Activated naive CD4-positive, alpha-beta T cell treated with anti-CD3 and anti-CD28 coated beads, Interleukin-2, amount 10 ng/mL, durations not matched to agents 7 days and 5 days (primary cell): ENCODE measurements around the gene HLA-DQB1.
A peak's percentile ranks its signal among the peaks of the same experiment; 100 is the strongest.
"Not testable (repeated sequence)": the region's sequence is repeated elsewhere in the genome, so short reads cannot be mapped to it uniquely, and the experiment has no call there.

Source experiments
- CTCF ChIA-PET: fragments of 350-600 bp; sonication (Branson Sonifier 250); formaldehyde crosslinking; loops from one replicate; lab custom pipeline; 2021; ENCODE audit warnings: antibody characterized with exemption; lab: Charles Lee
- DNase-seq: peaks from one replicate; pipeline ENCODE4 v3.0.0-alpha.2; 2020
- H3K27ac Mint-ChIP-seq: one replicate; pipeline ENCODE4 v1.8.0; 2021; ENCODE audit warnings: mild to moderate bottlenecking, moderate library complexity, mixed read lengths
- H3K27me3 Mint-ChIP-seq: one replicate; pipeline ENCODE4 v1.8.0; 2021; ENCODE audit warnings: mild to moderate bottlenecking, mixed read lengths
- H3K36me3 Mint-ChIP-seq: one replicate; pipeline ENCODE4 v1.8.0; 2021; ENCODE audit warnings: mixed read lengths
- H3K4me1 Mint-ChIP-seq: one replicate; pipeline ENCODE4 v1.8.0; 2021; ENCODE audit warnings: mixed read lengths
- H3K4me3 Mint-ChIP-seq: one replicate; pipeline ENCODE4 v1.8.0; 2021; ENCODE audit warnings: mild to moderate bottlenecking, moderate library complexity, mixed read lengths
- H3K9me3 Mint-ChIP-seq: one replicate; pipeline ENCODE4 v1.8.0; 2021; ENCODE audit warnings: mixed read lengths

HLA-DQB1 gene

DNA sequence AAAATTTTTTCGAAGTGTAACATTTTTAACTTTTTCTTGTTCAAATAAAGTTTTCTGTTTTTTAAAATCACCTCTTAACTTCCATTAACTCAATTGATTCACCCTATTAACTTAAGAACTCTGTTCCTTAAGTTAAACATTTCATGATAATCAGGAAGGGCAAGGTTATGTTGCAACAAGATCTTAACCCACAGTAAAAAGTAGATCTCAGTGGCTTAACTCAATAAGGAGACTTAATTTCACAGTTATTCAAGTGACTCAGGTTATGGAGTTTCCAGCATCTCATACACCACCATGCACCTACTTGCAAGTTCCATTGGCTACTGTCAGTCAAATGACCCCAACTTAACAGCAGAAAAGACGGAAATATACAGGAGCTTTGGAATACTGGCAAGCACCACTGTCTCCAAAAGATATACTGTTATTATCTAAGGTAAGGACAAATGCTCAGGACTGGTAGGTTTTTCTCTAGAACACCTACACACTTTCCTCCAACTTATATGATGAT lies 11.2 kb downstream of the HLA-DQB1 start:
- Mint-ChIP-seq H3K36me3 (peaks cover 26% of the 10 kb centered on the region), H3K4me1 (no peaks in the 10 kb centered on the region), H3K4me3 (no peak overlapping the region), H3K9me3 (peaks cover 11% of the 10 kb centered on the region), H3K27me3 (peaks cover 11% of the 10 kb centered on the region), H3K27ac (no peak overlapping the region)
- CTCF ChIA-PET: no interaction called here
- DNase-seq: no peak

- H3K4me3 Mint-ChIP-seq: no peak overlapping the region
- H3K27ac Mint-ChIP-seq: no peak overlapping the region
- H3K27me3 Mint-ChIP-seq: peaks cover 27% of the 10 kb centered on the region
- CTCF ChIA-PET: no interaction called here
- peaks cover 4% of the 10 kb centered on the region for H3K9me3 Mint-ChIP-seq
- DNase-seq: no peak
- no peaks in the 10 kb centered on the region for H3K36me3 Mint-ChIP-seq
- H3K4me1 Mint-ChIP-seq: peaks cover 21% of the 10 kb centered on the region
Observed at GRCh38 chr6:32645047-32645703, 21.3 kb downstream of the HLA-DQB1 start.

DNA sequence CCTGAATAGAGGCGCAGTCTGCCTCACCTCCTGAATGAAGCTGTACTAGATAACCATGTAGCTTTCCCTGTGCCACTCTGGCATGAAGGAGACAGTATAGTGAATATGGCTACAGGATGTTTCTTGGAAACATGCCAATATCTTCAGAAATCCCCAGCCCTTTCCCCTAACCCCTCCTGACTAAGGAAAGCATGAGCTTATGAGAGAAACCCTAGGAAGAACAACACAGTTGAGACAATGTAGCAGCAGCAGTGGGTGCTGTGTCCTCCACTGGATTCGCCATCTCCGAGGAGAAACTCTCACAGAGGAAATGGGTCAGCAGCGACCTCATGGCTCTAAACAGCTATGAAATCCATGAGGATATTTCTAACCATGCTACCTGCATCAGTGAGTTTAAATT lies 22.6 kb downstream of the HLA-DQB1 start:
- peaks cover 21% of the 10 kb centered on the region for H3K4me1 Mint-ChIP-seq
- CTCF ChIA-PET: no interaction called here
- H3K36me3 Mint-ChIP-seq: no peaks in the 10 kb centered on the region
- peaks cover 26% of the 10 kb centered on the region for H3K27me3 Mint-ChIP-seq
- H3K4me3 Mint-ChIP-seq: no peak overlapping the region
- no peak for DNase-seq
- H3K9me3 Mint-ChIP-seq: no peaks in the 10 kb centered on the region
- no peak overlapping the region for H3K27ac Mint-ChIP-seq

GRCh38 chr6:32642720-32643106 lies 23.7 kb downstream of the HLA-DQB1 start:
- Mint-ChIP-seq H3K27me3 (peaks cover 33% of the 10 kb centered on the region), H3K36me3 (no peaks in the 10 kb centered on the region), H3K9me3 (no peaks in the 10 kb centered on the region), H3K4me1 (peaks cover 21% of the 10 kb centered on the region), H3K4me3 (no peak overlapping the region), H3K27ac (peak overlapping the region; percentile 47)
- no peak for DNase-seq
- CTCF ChIA-PET: interaction anchor here (1.6 kb wide), 1 partner anchor 58 kb away, joined by 3 read pairs; no protein-coding TSS in a partner anchor

GRCh38 chr6:32641785-32642719 lies 24.4 kb downstream of the HLA-DQB1 start:
- DNase-seq, H3K36me3 Mint-ChIP-seq, H3K4me3 Mint-ChIP-seq, H3K9me3 Mint-ChIP-seq: not testable (repeated sequence)
- Mint-ChIP-seq H3K27me3 (peaks cover 34% of the 10 kb centered on the region), H3K27ac (peak overlapping the region; percentile 35), H3K4me1 (peaks cover 21% of the 10 kb centered on the region)
- CTCF ChIA-PET: interaction anchor here (1.6 kb wide), 1 partner anchor 58 kb away, joined by 3 read pairs; no protein-coding TSS in a partner anchor

- DNase-seq: no peak
- Mint-ChIP-seq H3K4me1 (peaks cover 21% of the 10 kb centered on the region), H3K4me3 (no peak overlapping the region), H3K27ac (no peak overlapping the region), H3K9me3 (no peaks in the 10 kb centered on the region), H3K27me3 (peaks cover 42% of the 10 kb centered on the region), H3K36me3 (no peaks in the 10 kb centered on the region)
- CTCF ChIA-PET: interaction anchor here (1.6 kb wide), 1 partner anchor 59 kb away, joined by 3 read pairs; no protein-coding TSS in a partner anchor
Observed at GRCh38 chr6:32641122-32641521, 25.3 kb downstream of the HLA-DQB1 start.

GRCh38 chr6:32639440-32640394 lies 26.7 kb downstream of the HLA-DQB1 start:
- H3K36me3 Mint-ChIP-seq: no peaks in the 10 kb centered on the region
- H3K9me3 Mint-ChIP-seq: no peaks in the 10 kb centered on the region
- H3K27me3 Mint-ChIP-seq: peaks cover 46% of the 10 kb centered on the region
- CTCF ChIA-PET: interaction anchor here (0.7 kb wide), 1 partner anchor 224 kb away, joined by 3 read pairs; no protein-coding TSS in a partner anchor
- no peak overlapping the region for H3K27ac Mint-ChIP-seq
- no peak for DNase-seq
- peaks cover 21% of the 10 kb centered on the region for H3K4me1 Mint-ChIP-seq
- H3K4me3 Mint-ChIP-seq: no peak overlapping the region

GRCh38 chr6:32638532-32639219 lies 27.8 kb downstream of the HLA-DQB1 start:
- Mint-ChIP-seq H3K9me3 (no peaks in the 10 kb centered on the region), H3K36me3 (no peaks in the 10 kb centered on the region), H3K4me3 (no peak overlapping the region), H3K4me1 (peaks cover 23% of the 10 kb centered on the region), H3K27me3 (peaks cover 57% of the 10 kb centered on the region), H3K27ac (no peak overlapping the region)
- CTCF ChIA-PET: no interaction called here
- DNase-seq: no peak

DNA sequence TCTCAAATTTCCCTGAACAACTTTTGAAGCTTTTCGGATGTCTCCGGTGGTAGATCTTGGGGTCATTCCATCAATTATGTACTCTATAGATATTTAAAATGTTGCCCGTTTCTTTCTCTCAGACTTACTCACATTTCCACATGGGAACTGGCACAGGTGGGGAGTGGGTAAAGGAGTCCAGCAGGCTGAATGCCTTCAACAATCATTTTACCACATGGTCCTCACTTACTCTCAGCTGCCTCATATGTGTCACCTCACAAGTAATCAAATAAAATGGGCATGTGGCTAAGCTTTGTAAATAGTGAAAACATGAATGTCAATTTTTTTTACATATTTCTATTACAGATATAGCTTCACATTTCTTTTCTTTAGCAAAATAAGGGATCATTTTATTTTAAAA lies 28.6 kb downstream of the HLA-DQB1 start:
- Mint-ChIP-seq H3K4me1 (peaks cover 20% of the 10 kb centered on the region), H3K27ac (no peak overlapping the region), H3K36me3 (no peaks in the 10 kb centered on the region), H3K27me3 (peaks cover 58% of the 10 kb centered on the region), H3K4me3 (no peak overlapping the region), H3K9me3 (no peaks in the 10 kb centered on the region)
- no peak for DNase-seq
- CTCF ChIA-PET: interaction anchor here (1.1 kb wide), 1 partner anchor 148 kb away, joined by 3 read pairs; no protein-coding TSS in a partner anchor

- CTCF ChIA-PET: interaction anchor here (1.1 kb wide), 1 partner anchor 149 kb away, joined by 3 read pairs; no protein-coding TSS in a partner anchor
- Mint-ChIP-seq H3K27me3 (peaks cover 63% of the 10 kb centered on the region), H3K4me3 (no peak within 1 kb of the TSS), H3K4me1 (peaks cover 15% of the 10 kb centered on the region), H3K36me3 (no peaks in the 10 kb centered on the region), H3K9me3 (no peaks in the 10 kb centered on the region), H3K27ac (no peak within 1 kb of the TSS)
- DNase-seq: no peak
Observed at GRCh38 chr6:32637219-32637880, 29.1 kb downstream of the HLA-DQB1 start, which contains the start of gene HLA-DQA1. Gene HLA-DQA1 (plus strand): TSS chr6:32637406. CDS start chr6:32637459, 53 bp downstream.

GRCh38 chr6:32635526-32636123 lies 30.8 kb downstream of the HLA-DQB1 start:
- CTCF ChIA-PET: interaction anchor here (0.8 kb wide), 1 partner anchor 13 kb away, joined by 4 read pairs; no protein-coding TSS in a partner anchor
- no peak overlapping the region for H3K27ac Mint-ChIP-seq
- H3K4me3 Mint-ChIP-seq: no peak overlapping the region

GRCh38 chr6:32629793-32630192 lies 36.7 kb downstream of the HLA-DQB1 start:
- H3K9me3 Mint-ChIP-seq, H3K27ac Mint-ChIP-seq, H3K4me3 Mint-ChIP-seq, H3K36me3 Mint-ChIP-seq, DNase-seq, CTCF ChIA-PET: not testable (repeated sequence)
- Mint-ChIP-seq H3K4me1 (peaks cover 26% of the 10 kb centered on the region), H3K27me3 (peaks cover 17% of the 10 kb centered on the region)

More at GRCh38 chr6:32635526-32636123, 30.8 kb downstream of the HLA-DQB1 start:
- Mint-ChIP-seq H3K9me3 (no peaks in the 10 kb centered on the region), H3K4me1 (peaks cover 2% of the 10 kb centered on the region), H3K36me3 (no peaks in the 10 kb centered on the region), H3K27me3 (peaks cover 59% of the 10 kb centered on the region)
- DNase-seq: no peak
